Muscle of leg (tissue), 11 donors: ENCODE results near the gene ADARB2. TPM values are rescaled to one million over a fixed set of nuclear protein-coding genes. Genes with fewer than 3 reads are reported as not detected.
A peak's percentile ranks its signal among the peaks of the same experiment; 100 is the strongest.
"Not testable (repeated sequence)": the region's sequence is repeated elsewhere in the genome, so short reads cannot be mapped to it uniquely, and the experiment has no call there.

Source experiments
- DNase-seq: peaks from one replicate; pipeline ENCODE4 v3.0.0; 2013
- H3K27ac ChIP-seq: one replicate; pipeline ENCODE4 v1.5.1; 2013; ENCODE audit warnings: mild to moderate bottlenecking, low read length, control low read depth
- H3K27me3 ChIP-seq: one replicate; pipeline ENCODE4 v1.6.1; 2013; ENCODE audit warnings: low read length; ENCODE audit not compliant: control insufficient read depth, insufficient read depth
- H3K36me3 ChIP-seq: one replicate; pipeline ENCODE4 v1.6.1; 2013; ENCODE audit warnings: low read length; ENCODE audit not compliant: control insufficient read depth, insufficient read depth
- H3K4me1 ChIP-seq: one replicate; pipeline ENCODE4 v1.6.1; 2013; ENCODE audit warnings: low read length; ENCODE audit not compliant: control insufficient read depth, insufficient read depth
- H3K4me3 ChIP-seq: one replicate; pipeline ENCODE4 v1.5.1; 2013; ENCODE audit warnings: low read length, control low read depth
- H3K9me3 ChIP-seq: replicated peaks from 2 replicates; pipeline ENCODE4 v1.6.1; 2013; ENCODE audit warnings: low read depth, low read length; ENCODE audit not compliant: control insufficient read depth
- WGBS: methylation state at CpG from one replicate; pipeline ENCODE4 v1.1.5; 2013; ENCODE audit warnings: missing lambda C conversion rate; ENCODE audit not compliant: insufficient coverage; 5-methylcytosine and 5-hydroxymethylcytosine counted together
- polyA plus RNA-seq, 8 donors: library from polyadenylated mRNA; unstranded; fragments of 120-200 nt; gene quantifications; one replicate each; pipeline versions ENCODE4 v1.2.1 to v1.2.3, GENCODE V29; 2013; ENCODE audit warnings: inconsistent platforms in 1 of 8, low replicate concordance in 1 of 8; ENCODE audit not compliant: insufficient read length in 8 of 8, insufficient read depth in 1 of 8
- total RNA-seq: library from RNA; stranded (reverse); fragments of 120-200 nt; gene quantifications from one replicate; pipeline ENCODE4 v1.2.4, GENCODE V29; 2013

ADARB2 gene
- total and polyA plus RNA-seq, 9 donors: 0.13 to 0.38 (median 0.23) TPM

DNA sequence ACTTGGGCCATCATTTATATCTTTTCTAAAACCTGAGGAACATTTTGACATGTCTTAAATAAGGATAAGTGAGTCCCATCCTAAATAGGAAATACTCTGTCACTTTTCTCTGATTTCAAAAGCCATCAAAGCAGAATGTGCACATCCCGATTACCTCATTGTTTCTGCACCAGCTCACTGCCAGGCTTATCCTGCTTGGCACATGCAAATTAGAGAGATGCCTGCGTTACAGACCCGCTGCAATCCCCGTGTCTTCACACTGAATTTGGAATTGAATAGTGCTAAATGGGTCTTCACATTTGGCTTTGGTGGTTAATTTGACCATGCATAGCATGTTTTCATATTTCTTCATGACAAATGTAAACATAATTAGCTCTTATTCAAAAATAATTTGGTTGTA lies 401.7 kb downstream of the ADARB2 start:
- Histone ChIP-seq H3K4me1 (no peaks in the 10 kb centered on the region), H3K9me3 (no peaks in the 10 kb centered on the region), H3K27ac (no peak overlapping the region), H3K36me3 (no peaks in the 10 kb centered on the region), H3K4me3 (no peak overlapping the region), H3K27me3 (no peaks in the 10 kb centered on the region)
- 100% methylated on average over 1 of the region's 4 CpGs for WGBS
- DNase-seq: no peak

DNA sequence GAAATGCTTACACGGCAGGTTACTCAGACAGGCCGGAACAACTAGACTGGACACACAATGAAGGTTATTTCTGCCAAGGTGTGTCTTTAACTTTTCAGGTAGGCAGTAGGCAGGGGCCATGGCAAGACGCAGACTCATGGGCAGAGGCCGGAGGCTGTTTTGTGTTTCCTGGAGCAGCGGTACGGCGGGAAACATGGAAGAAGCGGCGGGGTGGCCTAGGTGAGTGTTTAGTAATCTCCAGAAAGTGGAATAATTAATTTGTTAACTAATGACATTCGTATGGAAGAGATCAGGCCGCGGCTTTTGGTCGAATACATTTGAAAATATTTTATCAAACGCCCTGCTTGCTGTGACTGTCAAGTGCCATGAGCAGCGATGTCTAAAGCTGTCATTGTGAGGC lies 403.3 kb downstream of the ADARB2 start:
- DNase-seq: no peak
- no peaks in the 10 kb centered on the region for H3K9me3 ChIP-seq
- WGBS: 88% methylated on average over 11 of the region's 15 CpGs
- H3K27ac ChIP-seq: no peak overlapping the region
- H3K36me3 ChIP-seq: no peaks in the 10 kb centered on the region
- H3K27me3 ChIP-seq: no peaks in the 10 kb centered on the region
- H3K4me1 ChIP-seq: no peaks in the 10 kb centered on the region
- H3K4me3 ChIP-seq: no peak overlapping the region

DNA sequence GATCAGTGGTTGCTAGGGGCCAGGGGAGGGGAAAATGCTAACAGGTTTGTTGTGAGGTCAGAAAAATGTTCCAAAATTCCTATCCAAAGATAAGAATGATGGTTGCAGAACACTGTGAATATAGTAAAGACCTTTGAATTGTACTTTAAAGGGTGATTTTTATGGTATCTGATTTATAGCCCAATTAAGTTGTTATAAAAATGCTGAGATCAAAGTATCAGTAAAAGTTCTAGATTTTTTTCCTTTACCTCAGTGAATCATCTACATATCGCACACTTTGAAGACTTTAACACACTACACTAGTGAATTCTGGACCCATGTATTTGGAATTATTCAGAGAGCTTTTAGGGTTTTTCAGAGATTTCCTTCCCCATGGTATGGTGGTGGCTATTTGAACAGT lies 405.8 kb downstream of the ADARB2 start:
- no CpG with 5 or more reads among the region's 1 CpG for WGBS
- H3K27me3 ChIP-seq: no peaks in the 10 kb centered on the region

GRCh38 chr10:1329622-1330021 lies 407.7 kb downstream of the ADARB2 start:
- H3K4me3 ChIP-seq: no peak overlapping the region
- H3K4me1 ChIP-seq: no peaks in the 10 kb centered on the region
- no peaks in the 10 kb centered on the region for H3K27me3 ChIP-seq
- no peak for DNase-seq
- H3K27ac ChIP-seq: no peak overlapping the region
- H3K9me3 ChIP-seq: no peaks in the 10 kb centered on the region
- WGBS: 92% methylated on average over 4 of the region's 9 CpGs
- H3K36me3 ChIP-seq: no peaks in the 10 kb centered on the region

More for the DNA sequence above, 405.8 kb downstream of the ADARB2 start:
- Histone ChIP-seq H3K36me3 (no peaks in the 10 kb centered on the region), H3K27ac (no peak overlapping the region), H3K9me3 (no peaks in the 10 kb centered on the region), H3K4me1 (no peaks in the 10 kb centered on the region), H3K4me3 (no peak overlapping the region)
- no peak for DNase-seq

- H3K4me1 ChIP-seq: no peaks in the 10 kb centered on the region
- DNase-seq: no peak
- no peaks in the 10 kb centered on the region for H3K9me3 ChIP-seq
- H3K4me3 ChIP-seq: no peak overlapping the region
- H3K36me3 ChIP-seq: no peaks in the 10 kb centered on the region
- H3K27me3 ChIP-seq: no peaks in the 10 kb centered on the region
- WGBS: 57% methylated on average over 1 of the region's 5 CpGs
- no peak overlapping the region for H3K27ac ChIP-seq
Measured at GRCh38 chr10:1328981-1329614, 408.2 kb downstream of the ADARB2 start.

GRCh38 chr10:1328161-1328823 lies 409.0 kb downstream of the ADARB2 start:
- 83% methylated on average over 5 of the region's 15 CpGs for whole genome bisulfite sequencing
- DNase-seq: no peak
- H3K27me3 ChIP-seq: no peaks in the 10 kb centered on the region

GRCh38 chr10:1327759-1328158 lies 409.6 kb downstream of the ADARB2 start:
- H3K4me1 ChIP-seq: no peaks in the 10 kb centered on the region
- H3K4me3 ChIP-seq: no peak overlapping the region

More at GRCh38 chr10:1328161-1328823, 409.0 kb downstream of the ADARB2 start:
- no peak overlapping the region for H3K27ac ChIP-seq
- no peak overlapping the region for H3K4me3 ChIP-seq
- no peaks in the 10 kb centered on the region for H3K4me1 ChIP-seq
- no peaks in the 10 kb centered on the region for H3K9me3 ChIP-seq
- H3K36me3 ChIP-seq: no peaks in the 10 kb centered on the region

DNA sequence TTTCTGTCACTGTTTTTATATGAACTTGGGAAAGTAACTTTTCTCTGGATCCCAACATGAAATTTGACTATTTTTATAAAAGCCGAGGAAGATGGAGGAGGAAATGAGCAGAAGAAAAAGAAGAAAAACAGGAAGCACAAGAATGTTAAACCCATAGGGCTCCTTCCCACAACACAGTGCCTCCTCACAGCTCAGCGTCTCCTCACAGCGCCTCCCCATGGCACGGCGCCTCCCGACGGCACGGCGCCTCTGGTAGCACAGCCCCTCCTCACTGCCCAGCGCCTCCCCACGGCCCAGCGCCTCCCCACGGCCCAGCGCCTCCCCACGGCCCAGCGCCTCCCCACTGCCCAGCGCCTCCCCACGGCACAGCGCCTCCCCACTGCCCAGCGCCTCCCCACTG lies 410.8 kb downstream of the ADARB2 start:
- H3K27me3 ChIP-seq, DNase-seq, H3K4me1 ChIP-seq, H3K27ac ChIP-seq, H3K4me3 ChIP-seq, H3K9me3 ChIP-seq, H3K36me3 ChIP-seq: not testable (repeated sequence)
- 47% methylated on average over 3 of the region's 20 CpGs for WGBS

More at GRCh38 chr10:1327759-1328158, 409.6 kb downstream of the ADARB2 start:
- no peak for DNase-seq
- H3K27ac ChIP-seq: no peak overlapping the region
- 88% methylated on average over 15 of the region's 15 CpGs for WGBS
- no peaks in the 10 kb centered on the region for H3K36me3 ChIP-seq
- no peaks in the 10 kb centered on the region for H3K27me3 ChIP-seq
- no peaks in the 10 kb centered on the region for H3K9me3 ChIP-seq

DNA sequence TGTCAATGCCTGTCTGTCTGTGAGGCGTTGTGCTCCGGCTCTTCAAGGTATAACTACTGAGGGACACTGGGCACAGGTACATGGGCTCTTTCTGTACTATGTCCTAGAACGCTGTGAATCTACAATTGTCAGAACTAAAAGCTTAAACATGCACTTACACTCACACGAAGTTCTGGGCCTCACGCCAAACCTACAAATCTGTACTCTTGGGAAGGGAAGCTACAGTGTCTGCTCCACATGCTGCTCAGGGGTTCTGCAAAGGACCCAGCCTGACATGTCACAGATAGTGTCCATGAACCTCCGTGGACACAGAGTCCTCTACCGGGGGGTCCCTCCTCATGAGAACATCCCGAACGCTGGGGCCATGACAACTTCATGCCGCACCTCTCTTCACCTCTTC lies 412.4 kb downstream of the ADARB2 start:
- DNase-seq: peak; percentile 75

DNA sequence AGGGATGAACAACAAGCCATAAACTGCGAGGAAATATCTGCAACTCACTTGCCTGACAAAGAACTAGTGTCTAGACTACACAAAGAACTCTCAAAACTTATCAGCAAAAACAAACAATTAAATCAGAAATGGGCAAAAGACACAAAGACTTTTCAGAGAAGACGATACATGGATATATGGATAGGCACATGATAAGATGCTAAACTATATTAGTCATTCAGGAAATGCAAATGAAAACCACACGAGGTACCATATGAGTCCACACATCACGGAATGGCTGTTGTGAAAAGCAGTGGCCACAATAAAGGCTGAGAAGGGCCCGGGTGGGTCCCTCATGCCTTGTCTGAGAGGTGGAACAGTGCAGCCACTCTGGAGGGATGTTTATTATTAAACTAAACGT lies 413.4 kb downstream of the ADARB2 start:
- Histone ChIP-seq H3K4me1 (no peaks in the 10 kb centered on the region), H3K4me3 (no peak overlapping the region), H3K36me3 (no peaks in the 10 kb centered on the region), H3K27ac (no peak overlapping the region), H3K27me3 (no peaks in the 10 kb centered on the region), H3K9me3 (no peaks in the 10 kb centered on the region)
- no peak for DNase-seq
- WGBS: no CpG with 5 or more reads among the region's 6 CpGs

More for the DNA sequence above, 412.4 kb downstream of the ADARB2 start:
- WGBS: 55% methylated on average over 10 of the region's 10 CpGs
- H3K4me3 ChIP-seq: no peak overlapping the region
- H3K4me1 ChIP-seq: no peaks in the 10 kb centered on the region
- H3K36me3 ChIP-seq: no peaks in the 10 kb centered on the region
- H3K27ac ChIP-seq: no peak overlapping the region
- H3K9me3 ChIP-seq: no peaks in the 10 kb centered on the region
- H3K27me3 ChIP-seq: no peaks in the 10 kb centered on the region
